ENCODE measurements around the gene FAM89A.
"Not testable (repeated sequence)": the region's sequence is repeated elsewhere in the genome, so short reads cannot be mapped to it uniquely, and the experiment has no call there.

Gene FAM89A

GRCh38 chr1:231046730-231047395 is 6.8 kb upstream of the FAM89A start:
- TF ChIP-seq, protein P1, sequence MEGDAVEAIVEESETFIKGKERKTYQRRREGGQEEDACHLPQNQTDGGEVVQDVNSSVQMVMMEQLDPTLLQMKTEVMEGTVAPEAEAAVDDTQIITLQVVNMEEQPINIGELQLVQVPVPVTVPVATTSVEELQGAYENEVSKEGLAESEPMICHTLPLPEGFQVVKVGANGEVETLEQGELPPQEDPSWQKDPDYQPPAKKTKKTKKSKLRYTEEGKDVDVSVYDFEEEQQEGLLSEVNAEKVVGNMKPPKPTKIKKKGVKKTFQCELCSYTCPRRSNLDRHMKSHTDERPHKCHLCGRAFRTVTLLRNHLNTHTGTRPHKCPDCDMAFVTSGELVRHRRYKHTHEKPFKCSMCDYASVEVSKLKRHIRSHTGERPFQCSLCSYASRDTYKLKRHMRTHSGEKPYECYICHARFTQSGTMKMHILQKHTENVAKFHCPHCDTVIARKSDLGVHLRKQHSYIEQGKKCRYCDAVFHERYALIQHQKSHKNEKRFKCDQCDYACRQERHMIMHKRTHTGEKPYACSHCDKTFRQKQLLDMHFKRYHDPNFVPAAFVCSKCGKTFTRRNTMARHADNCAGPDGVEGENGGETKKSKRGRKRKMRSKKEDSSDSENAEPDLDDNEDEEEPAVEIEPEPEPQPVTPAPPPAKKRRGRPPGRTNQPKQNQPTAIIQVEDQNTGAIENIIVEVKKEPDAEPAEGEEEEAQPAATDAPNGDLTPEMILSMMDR (IDR thresholded peaks at IDR 0.05; ENCODE audit: low read depth, low read length): no peak
- no peak overlapping the region for H3K4me3 ChIP-seq (ENCODE audit: low read depth, low read length)

DNA sequence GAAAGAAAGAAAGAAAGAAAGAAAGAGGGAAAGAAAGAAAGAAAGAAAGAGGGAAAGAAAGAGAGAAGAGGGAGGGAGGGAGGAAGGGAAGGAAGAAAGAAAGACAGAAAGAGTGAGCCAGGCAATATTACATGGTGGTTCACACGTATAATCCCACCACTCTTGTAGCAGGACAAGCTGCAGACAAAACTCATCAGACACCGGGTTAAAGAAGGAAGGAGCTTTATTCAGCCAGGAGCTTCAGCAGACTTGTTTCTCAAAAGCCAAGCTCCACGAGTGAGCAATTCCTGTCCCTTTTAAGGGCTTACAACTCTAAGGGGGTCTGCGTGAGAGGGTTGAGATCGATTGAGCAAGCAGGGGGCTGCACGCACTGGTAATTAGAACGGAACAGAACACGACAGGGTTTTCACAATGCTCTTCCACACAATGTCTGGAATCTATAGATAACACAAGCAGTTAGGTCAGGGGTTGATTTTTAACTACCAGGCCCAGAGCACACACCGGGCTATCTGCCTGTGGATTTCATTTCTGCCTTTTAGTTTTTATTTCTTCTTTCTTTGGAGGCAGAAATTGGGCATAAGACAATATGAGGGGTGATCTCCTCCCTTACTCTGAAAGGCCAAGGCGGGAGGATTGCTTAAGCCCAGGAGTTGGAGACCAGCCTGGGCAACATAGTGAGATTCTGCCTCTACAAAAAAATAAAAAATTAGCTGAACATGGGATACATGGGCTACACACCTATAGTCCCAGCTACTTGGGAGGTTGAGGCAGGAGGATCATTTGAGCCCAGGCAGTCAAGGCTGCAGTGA is 6.1 kb upstream of the FAM89A start:
- not testable (repeated sequence) for H3K4me3 ChIP-seq (ENCODE audit: low read depth, low read length)

- no peak overlapping the region for H3K4me3 ChIP-seq (ENCODE audit: low read depth, low read length)
- TF ChIP-seq, protein P1 (IDR thresholded peaks at IDR 0.05; ENCODE audit: low read depth, low read length): no peak
Measured at GRCh38 chr1:231045286-231045685, 5.2 kb upstream of the FAM89A start.

GRCh38 chr1:231044588-231044987 is 4.5 kb upstream of the FAM89A start:
- TF ChIP-seq, protein P1 (IDR thresholded peaks at IDR 0.05; ENCODE audit: low read depth, low read length): no peak
- no peak overlapping the region for H3K4me3 ChIP-seq (ENCODE audit: low read depth, low read length)

- no peak overlapping the region for H3K4me3 ChIP-seq (ENCODE audit: low read depth, low read length)
- TF ChIP-seq, protein P1 (IDR thresholded peaks at IDR 0.05; ENCODE audit: low read depth, low read length): no peak
Measured at GRCh38 chr1:231041719-231042261, 1.7 kb upstream of the FAM89A start.

- H3K4me3 ChIP-seq (ENCODE audit: low read depth, low read length): peak overlapping the region; percentile 57
- TF ChIP-seq, protein P1 (IDR thresholded peaks at IDR 0.05; ENCODE audit: low read depth, low read length): no peak
Measured at GRCh38 chr1:231040800-231041718, 1.0 kb upstream of the FAM89A start.
